Daoy (cell line): ENCODE results near the gene TMEM151B. TPM values are rescaled to one million over a fixed set of nuclear protein-coding genes. Genes with fewer than 3 reads are reported as not detected.
"Not testable (repeated sequence)": the region's sequence is repeated elsewhere in the genome, so short reads cannot be mapped to it uniquely, and the experiment has no call there.

Source experiments
- DNase-seq: peaks from one replicate; pipeline ENCODE4 v3.0.0-alpha.2; 2015; ENCODE audit warnings: low read depth
- total RNA-seq: library from RNA; depleted of rRNA; stranded (reverse); fragments of >200 nt; shearing (Covaris generic); gene quantifications from 2 replicates; pipeline ENCODE4 v1.2.3, GENCODE V29; 2014

TMEM151B gene
- total RNA-seq, 1 experiment from 2014 or later, result 0.23 TPM

- DNase-seq, result peak; percentile 63
These were observed 34.3 kb downstream of the TMEM151B start for GRCh38 chr6:44304282-44305199.

GRCh38 chr6:44305200-44305725 lies 35.0 kb downstream of the TMEM151B start:
- DNase-seq, result no peak

GRCh38 chr6:44306710-44307109 lies 36.5 kb downstream of the TMEM151B start:
- no peak for DNase-seq

- no peak for DNase-seq
These were observed 37.0 kb downstream of the TMEM151B start for GRCh38 chr6:44307217-44307616.

- no peak for DNase-seq
These were observed 38.8 kb downstream of the TMEM151B start for GRCh38 chr6:44309092-44309491.

GRCh38 chr6:44309631-44310030 lies 39.4 kb downstream of the TMEM151B start:
- no peak for DNase-seq

- DNase-seq, result no peak
These were observed 40.0 kb downstream of the TMEM151B start for GRCh38 chr6:44310241-44310640.

GRCh38 chr6:44311304-44311703 lies 41.1 kb downstream of the TMEM151B start:
- DNase-seq, result no peak

- DNase-seq, result no peak
These were observed 41.5 kb downstream of the TMEM151B start for GRCh38 chr6:44311767-44312166.

- DNase-seq, result peak; percentile 90
These were observed 42.9 kb downstream of the TMEM151B start, which contains the start of gene AARS2 for GRCh38 chr6:44312901-44313788. TSS of gene AARS2 (minus strand) at chr6:44313347. CDS start at chr6:44313323, 24 bp downstream.

GRCh38 chr6:44314657-44315056 lies 44.4 kb downstream of the TMEM151B start:
- not testable (repeated sequence) for DNase-seq

- no peak for DNase-seq
These were observed 45.3 kb downstream of the TMEM151B start for GRCh38 chr6:44315516-44315915.

GRCh38 chr6:44315951-44316350 lies 45.7 kb downstream of the TMEM151B start:
- DNase-seq, result no peak

- DNase-seq, result no peak
These were observed 46.2 kb downstream of the TMEM151B start for GRCh38 chr6:44316481-44316880.

GRCh38 chr6:44317136-44317631 lies 46.9 kb downstream of the TMEM151B start:
- DNase-seq, result not testable (repeated sequence)

- DNase-seq, result no peak
These were observed 51.0 kb downstream of the TMEM151B start for GRCh38 chr6:44321210-44321609.

GRCh38 chr6:44327096-44327495 lies 56.8 kb downstream of the TMEM151B start:
- DNase-seq, result no peak

- DNase-seq, result no peak
These were observed 57.5 kb downstream of the TMEM151B start for GRCh38 chr6:44327760-44328159.

GRCh38 chr6:44328203-44328602 lies 58.0 kb downstream of the TMEM151B start:
- DNase-seq, result not testable (repeated sequence)

GRCh38 chr6:44329858-44330257 lies 59.6 kb downstream of the TMEM151B start:
- DNase-seq, result no peak

GRCh38 chr6:44332585-44332984 lies 62.3 kb downstream of the TMEM151B start:
- DNase-seq, result peak; percentile 49
